Heart right ventricle (tissue), 16 donors: ENCODE data around the gene NIF3L1. TPM values are rescaled to one million over a fixed set of nuclear protein-coding genes. Genes with fewer than 3 reads are reported as not detected.

Experiments used
- ATAC-seq, 8 donors: fragments of 200-7000 bp; cut with Tn5 transposase; one replicate each; pipeline ENCODE4 v1.9.1; 2020; ENCODE audit warnings: mild to moderate bottlenecking in 8 of 8, moderate library complexity in 8 of 8, moderate number of reproducible peaks in 1 of 8
- DNase-seq, 2 donors: peaks; one replicate each; pipeline ENCODE4 v3.0.0-alpha.2; 2020
- H3K27ac ChIP-seq, 10 donors: fragments of 200-600 bp; sonication (generic) in 2 of 10; one replicate each; pipeline versions ENCODE4 v1.5.0 to v1.8.0; 2020 to 2022; ENCODE audit warnings: mild to moderate bottlenecking in 3 of 10
- H3K27me3 ChIP-seq, 7 donors: fragments of 200-600 bp; one replicate each; pipeline ENCODE4 v1.8.0; 2021 to 2022; ENCODE audit warnings: mild to moderate bottlenecking in 2 of 7
- H3K36me3 ChIP-seq, 9 donors: fragments of 200-600 bp; sonication (generic) in 1 of 9; one replicate each; pipeline versions ENCODE4 v1.5.0 to v1.8.0; 2020 to 2022; ENCODE audit warnings: mild to moderate bottlenecking in 2 of 9
- H3K4me1 ChIP-seq, 9 donors: fragments of 200-600 bp; sonication (generic) in 1 of 9; one replicate each; pipeline versions ENCODE4 v1.5.0 to v1.8.0; 2020 to 2022; ENCODE audit warnings: mild to moderate bottlenecking in 4 of 9
- H3K4me3 ChIP-seq, 10 donors: fragments of 200-600 bp; sonication (generic) in 2 of 10; one replicate each; pipeline versions ENCODE4 v1.5.0 to v1.8.0; 2020 to 2022; ENCODE audit warnings: mild to moderate bottlenecking in 7 of 10, moderate library complexity in 2 of 10
- H3K9me3 ChIP-seq, 11 donors: fragments of 200-600 bp in 10 of 11; sonication (generic) in 2 of 11; one replicate each; pipeline versions ENCODE4 v1.5.0 to v1.8.0; 2013 to 2022; ENCODE audit warnings: mild to moderate bottlenecking in 2 of 11, control low read depth in 1 of 11, moderate library complexity in 1 of 11
- WGBS, 2 donors: extraction: QIAGEN DNeasy Blood & Tissue Kit; methylation state at CpG; one replicate each; pipeline ENCODE4 v1.1.7; 2013; ENCODE audit warnings: inconsistent platforms in 1 of 2; 5-methylcytosine and 5-hydroxymethylcytosine counted together
- intact Hi-C, 10 donors: fragments of 100-400 bp; cut with DNase I; formaldehyde crosslinking; loops; one replicate each; pipeline versions ENCODE4 v1.11.1 to v1.14.2; 2022
- polyA plus RNA-seq, 2 donors: library from polyadenylated mRNA; stranded (reverse); fragments of 200-250 nt; gene quantifications; one replicate each; pipeline ENCODE4 v1.2.3, GENCODE V29; 2013
- total RNA-seq, 10 donors: library from RNA; stranded (reverse); fragmentation: NEBNext Ultra II Directional in 3 of 10; extraction: Animal tissue kit (Norgen Biotek cat#: 25700) in 3 of 10; gene quantifications; one replicate each; pipeline versions ENCODE4 v1.2.1 to v1.2.4, GENCODE V29; 2021 to 2023
- TF ChIP-seq, protein P1 (sequence below), 9 donors: fragments of 200-600 bp; sonication (generic) in 2 of 9; IDR thresholded peaks; one replicate each; pipeline versions ENCODE4 v1.5.0 to v1.8.0; 2021 to 2022; ENCODE audit warnings: antibody characterized with exemption in 9 of 9, mild to moderate bottlenecking in 5 of 9, moderate library complexity in 1 of 9
- donor health status: Arrhythmogenic right ventricular cardiomyopathy.
- donor health status: ischemic (EF 13 %, LVEDD 7.1; RV severe dilation, severe dysfunction).
- donor health status: healthy with polysubstance abuse.
- donor health status: DM: no; HTN: yes; CAD: no.
- donor health status: DM: no; HTN: no; CAD: no.
- donor health status: ischemic (EF 25% LVEDD 6.9; RV normal size, moderate dysfunction).
- donor health status: ischemic (EF 25% LVEDD 5.7; RV mildly dilated, moderate dysfunction).
- donor health status: healthy.
- donor health status: DM: yes; HTN: yes; CAD: no.
- donor health status: Ischemic cardiomyopathy.
- donor health status: ischemic (EF 35%, LVEDD 5.7; RV mildly dilated, moderate dysfunction).
- donor health status: nonischemic (EF 11% LVEDD 7.7; RV severe dilation, severe dysfunction).
- donor health status: DM: yes; HTN: yes; CAD: no.
- donor health status: PGD.
- donor health status: ischemic (EF 29% LVEDD 5.4; RV normal size, mild dysfunction).
- donor health status: nonischemic (EF 23%, LVEDD 6.1; RV moderate dilation, normal function).

NIF3L1 gene
- total and polyA plus RNA-seq, 12 donors = 10.5 to 31.7 (median 20.7) TPM

DNA sequence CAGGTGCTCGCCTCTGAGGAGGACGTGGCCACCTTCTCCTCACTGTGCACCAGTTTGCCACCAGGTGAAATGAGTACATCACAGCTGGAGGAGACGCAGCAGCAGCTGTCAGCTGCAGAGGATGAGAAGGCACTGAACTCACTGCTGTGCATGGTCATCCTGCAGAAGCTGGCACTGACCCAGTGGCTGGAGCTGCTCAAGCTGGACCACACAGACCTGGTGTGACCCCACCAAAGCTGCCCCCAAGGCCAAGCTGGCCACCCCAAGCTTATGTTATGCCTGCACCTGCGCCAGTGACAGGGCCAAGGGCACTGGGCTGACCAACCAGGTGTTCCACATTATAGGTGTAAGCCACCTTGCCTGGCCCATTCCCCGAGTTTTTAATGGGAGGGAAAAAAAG lies 44.0 kb upstream of the NIF3L1 start:
- DNase-seq = no peak
- intact Hi-C loops = no loop called here
- ATAC-seq = no peak
- Histone ChIP-seq H3K4me3 (no peak overlapping the region), H3K4me1 (peaks cover 0 to 3% (median 0%) of the 10 kb centered on the region in 9 donors), H3K9me3 (no peaks in the 10 kb centered on the region), H3K27ac (no peak overlapping the region), H3K27me3 (no peaks in the 10 kb centered on the region), H3K36me3 (peaks cover 0 to 3% (median 0%) of the 10 kb centered on the region in 9 donors)
- TF ChIP-seq, protein P1, sequence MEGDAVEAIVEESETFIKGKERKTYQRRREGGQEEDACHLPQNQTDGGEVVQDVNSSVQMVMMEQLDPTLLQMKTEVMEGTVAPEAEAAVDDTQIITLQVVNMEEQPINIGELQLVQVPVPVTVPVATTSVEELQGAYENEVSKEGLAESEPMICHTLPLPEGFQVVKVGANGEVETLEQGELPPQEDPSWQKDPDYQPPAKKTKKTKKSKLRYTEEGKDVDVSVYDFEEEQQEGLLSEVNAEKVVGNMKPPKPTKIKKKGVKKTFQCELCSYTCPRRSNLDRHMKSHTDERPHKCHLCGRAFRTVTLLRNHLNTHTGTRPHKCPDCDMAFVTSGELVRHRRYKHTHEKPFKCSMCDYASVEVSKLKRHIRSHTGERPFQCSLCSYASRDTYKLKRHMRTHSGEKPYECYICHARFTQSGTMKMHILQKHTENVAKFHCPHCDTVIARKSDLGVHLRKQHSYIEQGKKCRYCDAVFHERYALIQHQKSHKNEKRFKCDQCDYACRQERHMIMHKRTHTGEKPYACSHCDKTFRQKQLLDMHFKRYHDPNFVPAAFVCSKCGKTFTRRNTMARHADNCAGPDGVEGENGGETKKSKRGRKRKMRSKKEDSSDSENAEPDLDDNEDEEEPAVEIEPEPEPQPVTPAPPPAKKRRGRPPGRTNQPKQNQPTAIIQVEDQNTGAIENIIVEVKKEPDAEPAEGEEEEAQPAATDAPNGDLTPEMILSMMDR (IDR thresholded peaks at IDR 0.05) = no peak
- WGBS, 2 donors = 92 to 93% methylated on average over 5 of the region's 5 CpGs

DNA sequence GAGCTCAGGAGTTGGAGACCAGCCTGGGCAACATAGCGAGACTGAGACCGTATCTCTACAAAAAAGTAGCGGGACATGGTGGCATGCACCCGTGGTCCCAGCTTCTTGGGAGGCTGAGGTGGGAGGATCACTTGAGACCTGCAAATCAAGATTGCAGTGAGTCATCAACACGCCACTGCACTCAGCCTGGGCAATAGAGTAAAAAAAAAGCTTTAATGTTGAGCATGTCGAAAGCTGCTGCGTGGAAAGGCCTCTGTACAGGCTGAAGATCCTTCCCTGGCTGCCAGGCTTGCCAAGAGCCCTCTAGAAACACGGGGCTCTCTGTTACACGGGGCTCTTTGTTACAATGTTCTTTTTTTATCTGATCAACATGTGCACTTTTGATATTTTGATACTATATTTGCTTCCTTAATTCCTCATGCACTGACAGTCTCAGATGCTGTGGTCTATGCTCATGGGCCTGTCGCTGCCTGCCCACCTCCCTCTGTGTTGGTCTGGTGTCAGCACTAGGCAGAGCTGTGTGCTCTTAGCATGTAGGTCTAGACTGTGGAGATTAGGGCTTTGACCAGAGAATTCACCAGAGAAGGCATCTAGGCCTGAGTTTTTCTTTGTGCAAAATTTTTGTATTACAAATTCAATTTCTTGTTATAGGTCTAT lies 43.4 kb upstream of the NIF3L1 start:
- Histone ChIP-seq H3K36me3 (peaks cover 0 to 9% (median 5%) of the 10 kb centered on the region in 9 donors), H3K4me3 (no peak overlapping the region), H3K4me1 (peaks cover 0 to 6% (median 0%) of the 10 kb centered on the region in 9 donors), H3K27me3 (no peaks in the 10 kb centered on the region), H3K27ac (no peak overlapping the region), H3K9me3 (no peaks in the 10 kb centered on the region)
- TF ChIP-seq, protein P1 (IDR thresholded peaks at IDR 0.05) = no peak
- WGBS, 2 donors = 89 to 90% methylated on average over 10 of the region's 10 CpGs
- no peak for DNase-seq
- ATAC-seq = no peak
- intact Hi-C loops = no loop called here

DNA sequence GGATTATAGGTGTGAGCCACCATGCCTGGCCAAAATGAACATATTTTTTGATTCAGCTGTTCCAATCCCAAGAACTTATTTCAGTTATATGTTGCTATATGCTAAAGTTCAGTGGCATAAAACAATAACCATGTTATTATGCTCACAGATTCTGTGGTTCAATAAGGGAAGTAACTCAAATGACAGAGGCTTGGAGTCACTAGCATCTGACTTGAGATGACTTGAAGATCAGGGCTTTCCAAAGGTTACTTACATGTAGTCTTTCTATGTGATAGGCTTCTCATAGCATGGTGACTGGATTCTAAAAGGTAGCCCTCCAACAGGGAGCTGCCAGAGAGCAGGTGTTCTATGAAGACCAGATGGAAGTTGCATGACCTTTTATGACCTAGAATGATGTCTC lies 41.9 kb upstream of the NIF3L1 start:
- no peaks in the 10 kb centered on the region for H3K9me3 ChIP-seq
- H3K4me1 ChIP-seq = peaks cover 0 to 6% (median 0%) of the 10 kb centered on the region in 9 donors
- H3K27ac ChIP-seq = no peak overlapping the region
- peaks cover 0 to 24% (median 19%) of the 10 kb centered on the region in 9 donors for H3K36me3 ChIP-seq
- DNase-seq (no peak), ATAC-seq (no peak)
- TF ChIP-seq, protein P1 (IDR thresholded peaks at IDR 0.05) = no peak
- no peaks in the 10 kb centered on the region for H3K27me3 ChIP-seq
- H3K4me3 ChIP-seq = no peak overlapping the region
- intact Hi-C loops = no loop called here

DNA sequence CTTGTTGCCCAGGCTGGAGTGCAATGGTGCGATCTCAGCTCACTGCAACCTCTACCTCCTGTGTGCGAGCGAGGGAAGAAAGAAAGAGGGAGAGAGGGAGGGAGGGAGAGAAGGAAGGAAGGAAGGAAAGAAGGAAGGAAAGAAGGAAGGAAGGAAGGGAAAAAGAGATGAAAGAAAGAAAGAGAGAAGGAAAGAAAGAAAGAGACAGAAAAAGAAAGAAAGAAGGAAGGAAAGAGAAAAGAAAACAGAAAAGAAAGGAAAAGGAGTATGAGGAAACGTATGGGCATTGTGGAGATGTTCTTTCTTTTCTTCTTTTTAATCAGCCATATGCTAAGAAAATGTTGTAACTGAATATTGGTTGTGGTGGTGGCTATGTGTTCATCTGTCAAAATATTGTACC lies 41.2 kb upstream of the NIF3L1 start:
- DNase-seq (no peak), ATAC-seq (no peak)
- Histone ChIP-seq H3K36me3 (peaks cover 0 to 30% (median 26%) of the 10 kb centered on the region in 9 donors), H3K4me3 (no peak overlapping the region), H3K27me3 (no peaks in the 10 kb centered on the region), H3K9me3 (no peaks in the 10 kb centered on the region), H3K4me1 (peaks cover 0 to 6% (median 0%) of the 10 kb centered on the region in 9 donors), H3K27ac (no peak overlapping the region)
- TF ChIP-seq, protein P1 (IDR thresholded peaks at IDR 0.05) = no peak
- 71 to 78% methylated on average over 4 of the region's 4 CpGs for whole genome bisulfite sequencing, 2 donors
- intact Hi-C loops = no loop called here
